SIG-M5 (cell line): ENCODE results near the gene ZBTB9.

Experiments
- DNase-seq: peaks from one replicate; lab custom pipeline; 2025; lab: John Stamatoyannopoulos, UW

Gene ZBTB9, protein sequence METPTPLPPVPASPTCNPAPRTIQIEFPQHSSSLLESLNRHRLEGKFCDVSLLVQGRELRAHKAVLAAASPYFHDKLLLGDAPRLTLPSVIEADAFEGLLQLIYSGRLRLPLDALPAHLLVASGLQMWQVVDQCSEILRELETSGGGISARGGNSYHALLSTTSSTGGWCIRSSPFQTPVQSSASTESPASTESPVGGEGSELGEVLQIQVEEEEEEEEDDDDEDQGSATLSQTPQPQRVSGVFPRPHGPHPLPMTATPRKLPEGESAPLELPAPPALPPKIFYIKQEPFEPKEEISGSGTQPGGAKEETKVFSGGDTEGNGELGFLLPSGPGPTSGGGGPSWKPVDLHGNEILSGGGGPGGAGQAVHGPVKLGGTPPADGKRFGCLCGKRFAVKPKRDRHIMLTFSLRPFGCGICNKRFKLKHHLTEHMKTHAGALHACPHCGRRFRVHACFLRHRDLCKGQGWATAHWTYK

DNA sequence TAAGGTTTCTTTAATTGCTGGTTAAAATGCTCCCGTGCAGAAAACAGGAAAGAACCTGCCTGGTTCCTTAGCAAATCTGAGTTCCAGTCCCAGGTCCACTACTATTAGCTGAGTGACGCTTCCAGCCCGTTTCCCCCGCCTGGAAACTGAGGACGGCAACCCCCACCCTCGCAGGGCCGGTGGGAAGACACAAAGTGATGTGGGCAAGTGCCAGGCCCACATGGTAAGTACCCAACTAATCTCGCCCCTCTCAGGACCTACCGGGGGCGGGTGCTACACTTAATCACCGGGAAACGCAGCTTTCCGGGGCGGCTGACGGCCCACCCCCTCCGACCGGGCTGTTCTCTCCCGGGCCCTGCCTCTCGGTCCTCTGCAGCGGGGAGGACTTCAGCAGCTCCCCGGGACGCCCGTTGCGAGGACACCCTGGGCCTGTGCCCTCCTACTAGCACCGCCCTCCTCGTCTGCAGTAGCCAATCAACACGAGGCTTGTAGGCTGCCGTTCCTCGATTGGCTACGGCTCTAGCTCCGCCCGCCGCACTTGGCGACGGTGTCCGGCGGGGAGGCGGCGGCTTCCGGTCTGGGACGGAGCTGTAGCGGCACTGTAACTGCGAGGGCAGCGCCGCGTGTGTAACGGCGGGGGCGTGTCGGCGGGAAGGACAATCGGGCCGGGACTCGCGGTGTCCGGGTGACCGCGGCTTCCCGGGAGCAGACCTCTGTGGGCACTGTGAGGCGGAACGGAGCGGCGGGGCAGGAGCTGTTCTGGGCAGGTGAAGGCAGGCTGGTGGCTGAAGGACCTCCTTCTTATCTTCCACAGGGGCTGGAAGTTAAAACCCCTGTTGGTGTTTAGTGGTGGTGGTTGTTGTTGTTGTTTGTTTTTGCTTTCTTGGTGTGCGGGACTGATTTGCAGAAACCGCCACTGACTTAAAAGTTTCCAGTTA, at the start of gene ZBTB9:
TSS of gene ZBTB9 (plus strand) at position 568 of the 938 bp plus-strand sequence. CDS start 525 bp downstream, outside the sequence.
- DNase-seq, result peak; percentile 66

DNA sequence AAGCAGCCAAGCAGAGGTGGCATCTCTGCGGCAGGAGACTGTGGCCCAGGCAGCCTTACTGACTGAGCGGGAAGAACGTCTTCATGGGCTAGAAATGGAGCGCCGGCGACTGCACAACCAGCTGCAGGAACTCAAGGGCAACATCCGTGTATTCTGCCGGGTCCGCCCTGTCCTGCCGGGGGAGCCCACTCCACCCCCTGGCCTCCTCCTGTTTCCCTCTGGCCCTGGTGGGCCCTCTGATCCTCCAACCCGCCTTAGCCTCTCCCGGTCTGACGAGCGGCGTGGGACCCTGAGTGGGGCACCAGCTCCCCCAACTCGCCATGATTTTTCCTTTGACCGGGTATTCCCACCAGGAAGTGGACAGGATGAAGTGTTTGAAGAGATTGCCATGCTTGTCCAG, 49.5 kb upstream of the ZBTB9 start:
- no peak for DNase-seq

DNA sequence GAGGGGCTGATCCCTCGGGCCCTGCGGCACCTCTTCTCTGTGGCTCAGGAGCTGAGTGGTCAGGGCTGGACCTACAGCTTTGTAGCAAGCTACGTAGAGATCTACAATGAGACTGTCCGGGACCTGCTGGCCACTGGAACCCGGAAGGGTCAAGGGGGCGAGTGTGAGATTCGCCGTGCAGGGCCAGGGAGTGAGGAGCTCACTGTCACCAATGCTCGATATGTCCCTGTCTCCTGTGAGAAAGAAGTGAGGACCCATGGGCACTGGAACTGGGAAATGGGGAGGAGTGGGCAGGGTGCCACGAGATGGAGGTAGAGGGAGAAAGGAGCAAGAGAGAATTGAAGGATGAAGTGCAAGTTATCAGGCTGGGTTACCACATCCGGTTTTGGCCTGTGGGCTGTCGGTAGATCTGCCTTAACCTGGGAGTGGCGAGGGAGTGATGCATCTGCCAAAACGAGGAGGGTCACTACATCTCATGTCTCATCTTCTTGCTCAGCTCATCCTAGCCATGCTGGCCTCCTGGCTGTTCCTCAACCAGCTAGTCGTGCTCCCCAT, 48.9 kb upstream of the ZBTB9 start:
- no peak for DNase-seq

DNA sequence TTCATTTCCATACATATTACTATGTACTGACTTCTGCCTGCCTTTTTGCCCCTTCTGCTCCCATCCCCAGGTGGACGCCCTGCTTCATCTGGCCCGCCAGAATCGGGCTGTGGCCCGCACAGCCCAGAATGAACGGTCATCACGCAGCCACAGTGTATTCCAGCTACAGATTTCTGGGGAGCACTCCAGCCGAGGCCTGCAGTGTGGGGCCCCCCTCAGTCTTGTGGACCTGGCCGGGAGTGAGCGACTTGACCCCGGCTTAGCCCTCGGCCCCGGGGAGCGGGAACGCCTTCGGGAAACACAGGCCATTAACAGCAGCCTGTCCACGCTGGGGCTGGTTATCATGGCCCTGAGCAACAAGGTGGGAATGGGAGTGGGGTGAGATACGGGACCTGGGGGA, 48.2 kb upstream of the ZBTB9 start:
- DNase-seq, result no peak

DNA sequence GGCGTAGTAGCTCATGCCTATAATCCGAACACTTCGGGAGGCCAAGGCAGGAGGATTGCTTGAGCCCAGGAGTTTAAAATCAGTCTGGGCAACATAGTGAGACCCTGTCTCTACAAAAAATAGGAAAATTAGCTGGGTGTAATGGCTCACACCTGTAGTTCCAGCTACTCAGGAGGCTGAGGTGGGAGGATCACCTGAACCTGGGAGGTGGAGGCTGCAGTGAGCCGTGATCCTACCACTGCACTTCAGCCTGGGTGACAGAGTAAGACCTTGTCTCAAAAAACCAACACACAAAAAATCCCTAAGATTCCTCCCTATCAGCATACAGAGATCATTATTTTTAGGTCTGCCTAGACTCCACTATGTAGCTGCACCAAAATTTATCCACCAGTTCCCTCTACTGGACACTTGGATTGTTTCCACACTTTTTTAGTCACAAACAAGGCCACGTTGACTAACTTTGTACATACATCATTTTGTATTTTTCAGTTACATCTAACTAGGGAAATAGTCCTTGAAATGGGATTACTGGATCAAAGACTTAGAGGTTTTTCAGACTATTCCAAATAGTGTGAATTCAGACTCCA, 47.2 kb upstream of the ZBTB9 start:
- DNase-seq, result no peak

DNA sequence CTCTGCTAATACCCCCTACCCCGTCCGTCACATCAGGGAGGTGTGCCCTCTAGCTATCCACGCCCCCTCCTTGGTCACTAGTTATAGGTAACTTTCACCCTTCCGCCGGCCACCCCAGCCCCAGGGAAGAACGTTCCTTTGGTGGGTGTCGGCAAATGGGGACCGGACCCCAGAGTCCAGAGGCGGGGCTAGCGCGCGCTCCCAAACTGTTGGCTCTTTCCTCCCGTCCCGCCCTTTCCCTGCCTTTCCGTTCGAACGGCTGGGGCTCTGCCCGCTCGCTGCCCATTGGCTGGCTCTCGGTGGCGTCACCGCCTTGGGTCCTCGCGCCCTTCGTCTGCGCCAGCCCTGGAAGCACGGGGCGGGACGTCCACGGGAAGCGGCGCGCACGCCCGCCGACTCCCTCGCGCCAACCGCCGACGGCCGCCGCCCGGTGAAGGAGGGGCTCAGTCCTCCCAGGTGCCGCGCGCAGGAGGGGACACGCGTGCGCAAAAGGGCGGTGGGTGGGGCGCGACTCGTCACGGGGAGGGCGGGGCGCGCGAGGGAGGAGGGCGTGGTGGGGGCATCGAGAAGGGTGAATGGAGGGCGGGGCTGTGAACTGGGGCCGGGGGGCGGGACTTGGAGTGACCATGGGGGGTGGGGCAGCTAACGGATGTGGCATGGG, 44.2 kb upstream of the ZBTB9 start:
- DNase-seq, result peak; percentile 64

DNA sequence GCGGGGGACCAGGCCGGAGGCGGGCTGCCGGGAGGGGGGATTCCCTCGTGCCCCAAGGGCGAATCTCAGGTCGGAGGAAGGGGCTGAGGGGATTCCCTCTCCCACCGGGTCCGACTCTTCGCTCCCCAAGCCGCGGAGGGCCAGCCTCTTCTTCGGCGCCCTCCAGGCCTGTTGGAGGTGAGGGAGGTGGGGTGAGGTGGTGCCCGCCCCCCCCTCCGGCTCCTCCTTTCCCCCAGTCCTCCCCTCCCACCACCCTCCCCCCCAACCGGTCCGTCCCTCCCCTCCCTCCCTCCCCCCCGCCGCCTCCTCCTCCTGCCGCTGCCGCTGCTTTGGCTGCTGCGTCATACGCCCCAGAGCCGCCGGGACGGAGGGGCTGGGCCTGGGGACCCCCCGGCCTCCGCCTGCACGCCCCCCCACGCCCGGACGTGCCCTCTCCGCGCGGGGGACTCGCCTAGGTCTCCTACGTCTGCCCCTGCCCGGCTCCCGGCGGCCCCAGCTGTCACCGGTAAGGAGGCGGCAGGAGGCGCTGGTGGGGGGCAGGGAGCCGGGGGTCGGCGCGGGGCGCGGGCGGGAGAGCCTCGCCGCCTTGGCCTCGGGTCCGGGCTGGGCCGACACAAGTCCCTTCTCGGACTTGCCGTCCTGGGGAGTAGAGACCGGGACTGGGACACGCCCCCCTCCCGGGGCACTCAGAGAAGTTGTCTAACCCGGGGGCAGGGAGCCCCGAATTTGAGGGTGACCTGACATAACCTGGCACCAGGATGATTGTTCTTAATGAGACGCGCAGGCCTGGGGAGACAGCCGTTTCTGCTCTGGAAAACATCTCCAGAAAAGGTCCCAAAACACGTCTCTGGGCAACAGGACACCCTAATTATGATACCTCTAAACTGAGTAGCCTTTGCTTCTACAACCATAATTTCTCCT, 43.4 kb upstream of the ZBTB9 start, which contains the start of gene PHF1:
TSS of gene PHF1 (plus strand) at position 304 of the 921 bp plus-strand sequence. CDS start 1,250 bp downstream, outside the sequence.
- no peak for DNase-seq

DNA sequence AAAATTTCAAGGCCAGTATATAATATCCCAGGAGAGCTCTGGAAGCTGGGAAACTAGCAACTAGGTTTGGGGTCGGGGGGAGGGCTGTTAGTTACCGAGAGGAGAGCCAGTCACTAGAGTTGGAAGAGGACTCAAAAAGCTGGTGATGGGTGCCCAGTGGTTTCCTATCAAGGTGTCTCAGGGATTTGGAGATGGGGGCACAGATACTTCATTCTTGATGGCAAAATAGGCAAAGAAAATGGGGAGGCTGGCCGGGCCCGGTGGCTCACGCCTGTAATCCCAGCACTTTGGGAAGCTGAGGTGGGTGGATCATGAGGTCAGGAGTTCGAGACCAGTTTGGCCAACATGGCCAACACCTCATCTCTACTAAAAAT, 42.8 kb upstream of the ZBTB9 start:
- DNase-seq, result no peak

DNA sequence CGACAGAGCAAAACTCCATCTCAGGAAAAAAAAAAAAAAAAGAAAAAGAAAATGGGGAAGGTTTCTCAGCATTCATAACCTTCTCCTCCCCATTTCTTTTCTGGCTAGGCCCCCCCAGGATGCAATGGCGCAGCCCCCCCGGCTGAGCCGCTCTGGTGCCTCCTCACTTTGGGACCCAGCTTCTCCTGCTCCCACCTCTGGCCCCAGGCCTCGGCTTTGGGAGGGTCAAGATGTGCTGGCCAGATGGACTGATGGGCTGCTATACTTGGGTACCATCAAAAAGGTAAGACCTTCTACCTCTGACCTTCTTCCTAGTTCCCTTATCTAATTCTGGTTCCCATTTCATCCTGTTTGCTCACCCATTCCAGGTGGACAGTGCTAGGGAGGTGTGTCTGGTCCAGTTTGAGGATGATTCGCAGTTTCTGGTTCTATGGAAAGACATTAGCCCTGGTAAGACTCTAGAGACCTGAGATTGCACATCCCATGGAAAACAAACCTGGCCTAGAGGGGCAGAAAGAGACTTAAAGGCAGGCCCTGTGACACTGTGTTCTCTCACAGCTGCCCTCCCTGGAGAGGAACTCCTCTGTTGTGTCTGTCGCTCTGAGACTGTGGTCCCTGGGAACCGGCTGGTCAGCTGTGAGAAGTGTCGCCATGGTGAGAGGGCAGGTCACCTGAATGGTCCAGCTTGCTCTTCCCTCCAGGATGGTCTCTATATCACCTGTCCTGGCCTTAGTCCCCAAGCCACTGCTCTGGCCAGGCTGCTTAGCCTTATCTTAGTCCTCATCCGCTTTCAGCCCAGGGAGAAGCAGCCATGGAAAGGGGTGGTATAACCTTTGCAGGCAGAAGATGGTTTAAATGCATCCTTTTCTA, 42.0 kb upstream of the ZBTB9 start:
- no peak for DNase-seq

DNA sequence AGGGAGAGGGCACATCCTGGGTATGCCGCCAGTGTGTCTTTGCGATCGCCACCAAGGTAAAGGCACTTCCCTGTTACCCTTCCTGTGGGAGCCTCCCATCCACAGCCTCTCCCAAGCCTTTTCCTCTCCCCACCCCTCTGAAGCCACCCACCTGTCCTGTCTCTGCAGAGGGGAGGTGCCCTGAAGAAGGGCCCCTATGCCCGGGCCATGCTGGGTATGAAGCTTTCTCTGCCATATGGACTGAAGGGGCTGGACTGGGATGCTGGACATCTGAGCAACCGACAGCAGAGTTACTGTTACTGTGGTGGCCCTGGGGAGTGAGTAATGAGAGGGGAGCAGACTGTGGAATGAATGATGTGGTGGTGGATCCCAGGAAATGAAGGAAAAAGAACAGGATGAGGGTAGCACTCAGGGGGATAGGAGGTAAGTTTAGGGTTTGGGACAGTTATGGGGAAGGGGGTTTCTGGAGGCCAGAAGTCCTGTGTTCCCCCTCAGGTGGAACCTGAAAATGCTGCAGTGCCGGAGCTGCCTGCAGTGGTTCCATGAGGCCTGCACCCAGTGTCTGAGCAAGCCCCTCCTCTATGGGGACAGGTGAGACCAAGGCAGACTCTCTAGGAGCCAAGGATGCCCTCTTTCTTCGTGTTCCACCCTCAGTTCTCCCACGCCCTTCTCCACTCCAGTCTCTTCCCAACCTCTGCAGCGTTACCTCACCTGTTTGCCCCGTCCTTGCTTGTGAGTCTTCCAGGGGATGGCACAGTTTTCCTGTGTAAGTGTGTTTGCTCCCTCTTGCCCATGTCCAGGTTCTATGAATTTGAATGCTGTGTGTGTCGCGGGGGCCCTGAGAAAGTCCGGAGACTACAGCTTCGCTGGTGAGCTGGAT, 40.9 kb upstream of the ZBTB9 start:
- DNase-seq, result no peak

DNA sequence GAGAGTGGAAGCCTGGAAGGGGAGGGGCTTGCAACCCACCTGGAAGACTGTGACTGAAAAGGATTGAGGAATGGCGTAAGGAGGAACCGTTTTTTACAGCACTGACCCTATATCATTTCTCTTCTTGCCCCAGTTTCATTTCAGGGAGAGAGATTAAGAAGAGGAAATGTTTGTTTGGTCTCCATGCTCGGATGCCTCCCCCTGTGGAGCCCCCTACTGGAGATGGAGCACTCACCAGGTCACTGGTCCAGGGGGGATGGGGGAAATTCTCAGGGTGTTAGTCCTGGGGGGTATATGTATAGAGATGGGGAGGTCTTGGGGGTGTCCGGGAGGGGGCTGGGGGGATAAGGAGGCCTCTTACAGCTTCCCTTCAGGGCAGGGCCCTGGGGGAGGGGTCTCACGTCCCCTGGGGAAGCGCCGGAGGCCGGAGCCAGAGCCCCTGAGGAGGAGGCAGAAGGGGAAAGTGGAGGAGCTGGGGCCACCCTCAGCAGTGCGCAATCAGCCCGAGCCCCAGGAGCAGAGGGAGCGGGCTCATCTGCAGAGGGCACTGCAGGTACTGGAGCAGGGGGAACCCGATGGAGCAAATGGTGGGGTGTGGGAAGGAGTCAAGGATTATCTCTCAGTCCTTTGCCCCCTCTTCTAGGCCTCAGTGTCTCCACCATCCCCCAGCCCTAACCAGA, 39.6 kb upstream of the ZBTB9 start:
- DNase-seq, result no peak

DNA sequence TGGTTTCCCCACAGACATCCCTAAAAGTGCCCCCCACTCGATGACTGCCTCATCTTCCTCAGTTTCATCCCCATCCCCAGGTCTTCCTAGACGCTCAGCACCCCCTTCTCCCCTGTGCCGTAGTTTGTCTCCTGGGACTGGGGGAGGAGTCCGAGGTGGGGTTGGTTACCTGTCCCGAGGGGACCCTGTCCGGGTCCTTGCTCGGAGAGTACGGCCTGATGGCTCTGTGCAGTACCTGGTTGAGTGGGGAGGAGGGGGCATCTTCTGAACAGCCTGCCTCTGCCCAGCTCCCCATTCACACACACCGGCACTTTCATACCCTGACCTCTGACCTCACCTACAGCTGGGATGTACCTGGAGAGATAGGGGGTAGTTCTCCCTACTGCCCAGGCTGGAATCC, 38.5 kb upstream of the ZBTB9 start:
- DNase-seq, result no peak

DNA sequence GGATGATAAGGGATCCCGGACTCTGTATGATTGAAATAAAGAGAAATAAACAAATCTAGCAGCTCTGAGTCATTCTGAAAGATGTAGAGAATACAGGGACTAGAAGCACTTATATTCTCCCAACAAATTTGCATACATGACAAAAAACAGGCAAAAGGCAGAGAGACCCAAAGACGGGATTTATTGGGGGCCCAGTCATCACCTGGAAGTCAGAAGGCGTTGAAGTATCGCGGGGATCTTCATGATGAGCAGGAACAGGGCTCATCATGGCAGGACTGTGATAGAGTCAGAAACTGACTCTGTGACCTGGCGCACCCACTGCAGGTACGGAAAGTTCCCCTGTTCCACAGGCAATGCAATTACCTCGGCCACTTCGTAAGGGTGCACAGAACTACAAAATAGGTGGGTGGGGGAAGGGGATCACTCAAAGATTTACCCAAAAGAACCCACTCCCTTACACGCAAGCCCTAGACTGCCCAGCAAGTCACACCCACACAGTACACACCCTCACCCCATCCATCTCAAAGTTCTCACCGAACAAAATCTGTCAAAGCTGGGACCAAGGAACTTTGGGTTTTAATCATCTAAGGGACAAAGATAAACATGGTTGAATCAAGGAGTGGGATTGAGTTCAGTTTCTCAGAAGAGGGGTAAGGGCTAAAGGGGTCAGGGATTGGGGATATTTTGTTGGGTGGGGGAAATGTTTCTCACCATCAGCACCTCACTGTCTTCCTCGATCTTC, 37.8 kb upstream of the ZBTB9 start:
- no peak for DNase-seq

DNA sequence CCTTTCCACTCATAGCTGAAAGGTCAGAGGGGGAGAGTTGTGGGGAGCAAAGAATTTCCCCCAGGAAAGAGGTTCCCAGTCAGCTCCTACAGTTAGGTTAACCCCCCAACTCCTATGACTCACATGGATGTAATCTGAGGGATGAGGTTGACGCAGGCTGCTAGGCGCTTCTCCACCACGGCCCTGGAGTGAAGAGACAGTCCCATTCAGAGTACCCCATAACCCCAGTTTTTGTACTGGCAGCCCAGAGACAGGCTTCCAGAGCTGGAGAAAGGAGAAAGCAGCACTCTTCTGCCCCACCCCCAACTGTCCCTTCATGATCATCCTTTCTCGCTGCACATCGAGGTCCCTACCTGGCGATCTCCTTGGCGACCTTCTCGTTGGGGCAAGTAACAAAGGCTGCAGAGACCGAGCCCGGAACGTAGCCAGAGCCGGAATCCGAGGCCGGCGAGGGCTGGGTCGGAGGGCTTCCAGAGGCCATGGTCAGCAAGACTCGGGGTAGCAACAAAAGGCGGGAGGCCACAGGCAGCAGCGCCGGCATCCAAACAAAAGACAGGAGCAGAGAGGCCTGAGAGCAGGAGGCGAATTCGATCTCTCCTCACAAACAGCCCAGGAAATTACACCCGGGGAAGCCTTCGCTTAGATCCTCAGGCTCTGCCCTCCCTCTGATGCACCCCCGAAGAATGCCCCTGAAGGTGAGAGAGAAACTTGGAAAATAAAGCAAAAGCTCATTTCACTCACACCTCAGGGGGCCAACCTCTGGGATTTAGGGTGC, 37.1 kb upstream of the ZBTB9 start:
- DNase-seq, result no peak

DNA sequence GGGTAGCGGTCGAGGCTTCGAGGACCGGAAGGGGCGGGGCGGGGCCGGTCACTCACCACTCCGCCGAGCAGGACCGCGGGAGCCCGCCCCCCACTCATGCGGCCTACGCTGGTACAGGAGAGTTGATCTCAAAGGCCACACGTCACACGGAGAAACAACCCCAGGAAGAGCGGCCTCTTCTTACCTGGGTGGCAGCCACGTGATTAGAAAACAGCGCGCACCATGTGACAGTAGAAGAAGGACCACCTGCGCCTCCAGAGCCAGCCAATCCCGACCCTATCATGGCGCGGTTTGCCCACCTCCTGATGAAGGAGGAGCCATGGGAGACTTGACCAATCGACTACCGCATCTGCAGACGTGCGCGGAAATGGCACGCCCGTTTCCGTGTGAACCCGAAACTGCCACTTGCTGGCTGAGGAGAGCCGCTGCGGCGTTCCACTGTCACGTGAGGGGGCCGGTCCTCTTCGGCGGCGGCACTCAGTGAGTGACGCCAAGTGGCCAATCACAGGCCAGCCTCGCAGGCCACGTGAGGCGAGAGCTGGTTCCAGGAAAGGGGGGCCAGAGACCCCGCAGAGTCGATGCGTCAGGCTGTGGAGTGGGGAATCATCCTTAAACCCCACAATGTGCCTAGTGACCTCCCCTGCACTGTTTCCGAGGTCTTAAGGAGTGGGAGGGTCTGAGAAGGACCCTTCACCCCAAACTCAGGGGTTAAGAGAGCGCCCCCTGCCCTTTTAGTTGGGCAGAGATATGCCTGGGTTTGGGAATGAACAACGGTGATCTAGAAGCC, 36.3 kb upstream of the ZBTB9 start, which contains the start of gene CUTA:
TSS of gene CUTA (minus strand) at position 205 of the 787 bp plus-strand sequence. CDS start at position 98, 107 bp downstream.
- peak; percentile 96 for DNase-seq
